ENCODE results near the gene ATG4D.
"Not testable (repeated sequence)": the region's sequence is repeated elsewhere in the genome, so short reads cannot be mapped to it uniquely, and the experiment has no call there.

The ATG4D gene

GRCh38 chr19:10550336-10550735 lies 6.6 kb downstream of the ATG4D start:
- in situ Hi-C loops (cut with HindIII; ENCODE audit: low sequenced_read_pairs) = no loop called here

- in situ Hi-C loops (cut with HindIII; ENCODE audit: low sequenced_read_pairs) = not testable (repeated sequence)
Measured at GRCh38 chr19:10551006-10551405, 7.3 kb downstream of the ATG4D start.

- in situ Hi-C loops (cut with HindIII; ENCODE audit: low sequenced_read_pairs) = no loop called here
Measured at GRCh38 chr19:10551698-10552301, 8.1 kb downstream of the ATG4D start.

- in situ Hi-C loops (cut with HindIII; ENCODE audit: low sequenced_read_pairs) = no loop called here
Measured at GRCh38 chr19:10552510-10553053, 8.9 kb downstream of the ATG4D start.

- in situ Hi-C loops (cut with HindIII; ENCODE audit: low sequenced_read_pairs) = no loop called here
Measured at GRCh38 chr19:10553087-10553667, 9.5 kb downstream of the ATG4D start.

- in situ Hi-C loops (cut with HindIII; ENCODE audit: low sequenced_read_pairs) = no loop called here
Measured at GRCh38 chr19:10553943-10554381, 10.3 kb downstream of the ATG4D start.

GRCh38 chr19:10554760-10555609 lies 11.3 kb downstream of the ATG4D start:
- in situ Hi-C loops (cut with HindIII; ENCODE audit: low sequenced_read_pairs) = loop anchor here (5.0 kb wide), 2 partner anchors 43 to 153 kb away; partner anchors contain the start of gene CDC37

- in situ Hi-C loops (cut with HindIII; ENCODE audit: low sequenced_read_pairs) = loop anchor here (5.0 kb wide), 2 partner anchors 43 to 153 kb away; partner anchors contain the start of gene CDC37
Measured at GRCh38 chr19:10555610-10555973, 11.9 kb downstream of the ATG4D start.

GRCh38 chr19:10557603-10558197 lies 14.0 kb downstream of the ATG4D start:
- in situ Hi-C loops (cut with HindIII; ENCODE audit: low sequenced_read_pairs) = loop anchor here (5.0 kb wide), 2 partner anchors 45 to 155 kb away; partner anchors contain the start of gene CDC37

- in situ Hi-C loops (cut with HindIII; ENCODE audit: low sequenced_read_pairs) = no loop called here
Measured at GRCh38 chr19:10560154-10560553, 16.4 kb downstream of the ATG4D start.

- in situ Hi-C loops (cut with HindIII; ENCODE audit: low sequenced_read_pairs) = no loop called here
Measured at GRCh38 chr19:10562609-10563008, 18.9 kb downstream of the ATG4D start.

- in situ Hi-C loops (cut with HindIII; ENCODE audit: low sequenced_read_pairs) = no loop called here
Measured at GRCh38 chr19:10565028-10565566, 21.4 kb downstream of the ATG4D start.

GRCh38 chr19:10565567-10566407 lies 22.1 kb downstream of the ATG4D start, which contains the start of gene KRI1:
Gene KRI1, minus strand, starts transcription at chr19:10566010. Its CDS starts 11 bp downstream, at chr19:10565999.
- in situ Hi-C loops (cut with HindIII; ENCODE audit: low sequenced_read_pairs) = no loop called here

GRCh38 chr19:10566408-10566657 lies 22.6 kb downstream of the ATG4D start:
- in situ Hi-C loops (cut with HindIII; ENCODE audit: low sequenced_read_pairs) = no loop called here

GRCh38 chr19:10566658-10567410 lies 23.1 kb downstream of the ATG4D start:
- in situ Hi-C loops (cut with HindIII; ENCODE audit: low sequenced_read_pairs) = no loop called here

GRCh38 chr19:10567656-10568055 lies 24.0 kb downstream of the ATG4D start:
- in situ Hi-C loops (cut with HindIII; ENCODE audit: low sequenced_read_pairs) = no loop called here

- in situ Hi-C loops (cut with HindIII; ENCODE audit: low sequenced_read_pairs) = no loop called here
Measured at GRCh38 chr19:10568062-10568825, 24.5 kb downstream of the ATG4D start.

GRCh38 chr19:10568826-10569651 lies 25.3 kb downstream of the ATG4D start, which contains the start of gene CDKN2D:
Gene CDKN2D, minus strand, starts transcription at chr19:10568979. Its CDS starts 326 bp downstream, at chr19:10568653.
- in situ Hi-C loops (cut with HindIII; ENCODE audit: low sequenced_read_pairs) = no loop called here
